H1 (cell line): Measurements from ENCODE around the gene GP1BB. TPM values are rescaled to one million over a fixed set of nuclear protein-coding genes. Genes with fewer than 3 reads are reported as not detected.

Experiments used
- ATF2 ChIP-seq: IDR thresholded peaks from 2 replicates; pipeline ENCODE4 v1.6.1; 2012; ENCODE audit warnings: low read length, inconsistent platforms
- CHD7 ChIP-seq: fragments of 300-600 bp; sonication (generic); IDR thresholded peaks from 2 replicates; pipeline ENCODE4 v1.7.1; 2012; ENCODE audit warnings: low read length, moderate library complexity, mild to moderate bottlenecking, inconsistent platforms; ENCODE audit not compliant: insufficient replicate concordance
- EGR1 ChIP-seq: IDR thresholded peaks from 2 replicates; pipeline ENCODE4 v1.6.1; 2011; ENCODE audit warnings: low read depth, low read length, borderline replicate concordance
- EP300 ChIP-seq, 2 experiments: IDR thresholded peaks; 1 replicate in 1 of 2; 2 replicates in 1 of 2; pipeline ENCODE4 v1.6.1; 2011 to 2012; ENCODE audit warnings: low read depth in 2 of 2, low read length in 2 of 2, mild to moderate bottlenecking in 2 of 2, borderline replicate concordance in 1 of 2, inconsistent platforms in 1 of 2, moderate library complexity in 1 of 2
- HDAC2 ChIP-seq, 2 experiments: fragments of 300-600 bp in 1 of 2; sonication (generic) in 1 of 2; IDR thresholded peaks; 2 replicates each; pipeline ENCODE4 v1.6.1; 2011 to 2012; ENCODE audit warnings: low read depth in 2 of 2, low read length in 2 of 2, mild to moderate bottlenecking in 2 of 2, moderate library complexity in 2 of 2, borderline replicate concordance in 1 of 2, inconsistent platforms in 1 of 2
- RXRA ChIP-seq: IDR thresholded peaks from 2 replicates; pipeline ENCODE4 v1.6.1; 2011; ENCODE audit warnings: low read depth, mild to moderate bottlenecking, low read length, moderate library complexity; ENCODE audit not compliant: insufficient read depth
- SP2 ChIP-seq: IDR thresholded peaks from 2 replicates; pipeline ENCODE4 v1.6.1; 2012; ENCODE audit warnings: mild to moderate bottlenecking, low read length, inconsistent platforms
- TEAD4 ChIP-seq: IDR thresholded peaks from 2 replicates; pipeline ENCODE4 v1.6.1; 2012; ENCODE audit warnings: low read depth, low read length, inconsistent platforms, mixed read lengths
- polyA plus RNA-seq, 7 experiments: library from polyadenylated mRNA; depleted of rRNA in 3 of 7; stranded (reverse) in 5 of 7; unstranded in 2 of 7; fragments of >200 nt in 5 of 7; fragments of 200-250 nt in 2 of 7; gene quantifications; 1 replicate in 5 of 7; 2 replicates in 1 of 7; 4 replicates in 1 of 7; pipeline versions ENCODE4 v1.2.1 to v1.2.3, GENCODE V29; 2011 to 2013; ENCODE audit warnings: missing spikeins in 2 of 7, mixed read lengths in 2 of 7
- total RNA-seq: library from RNA; stranded (reverse); fragmentation: NEBNext Ultra II Directional; extraction: Animal tissue kit (Norgen Biotek cat#: 25700); gene quantifications from 2 replicates; pipeline ENCODE4 v1.2.1, GENCODE V29; 2021

The GP1BB gene
- total and polyA plus RNA-seq, 2 of the 8 experiments (the other 6 are each of a cell fraction or from before 2014, with no cell fraction given), result 0.36 TPM; not detected in 1

- TF ChIP-seq CHD7 (no peak), HDAC2 (IDR thresholded peaks at IDR 0.05; ENCODE audit: borderline replicate concordance in 1 of 2, low read depth in 2 of 2, low read length in 2 of 2) (no peak), TEAD4 (no peak), SP2 (no peak), EP300 (IDR thresholded peaks at IDR 0.05; ENCODE audit: borderline replicate concordance in 1 of 2, low read depth in 2 of 2, low read length in 2 of 2) (no peak), RXRA (no peak), EGR1 (no peak), ATF2 (no peak)
Measured at GRCh38 chr22:19734837-19735382, 11.6 kb downstream of the GP1BB start (continued).
